HCT116 (cell line): Measurements from ENCODE around the gene DAPK1. TPM values are rescaled to one million over a fixed set of nuclear protein-coding genes. Genes with fewer than 3 reads are reported as not detected.

Source experiments
- ATAC-seq: fragments of 200-7000 bp; cut with Tn5 transposase; 2 replicates; pipeline ENCODE4 v1.9.1; 2020; ENCODE audit warnings: mild to moderate bottlenecking, moderate library complexity
- BruUV-seq: library from RNA; stranded (reverse); fragments of 400-500 nt; replicated peaks from 2 replicates; lab custom pipeline; 2021; lab: Mats Ljungman, UMichigan
- CTCF ChIA-PET: fragments of 300-600 bp; sonication (Branson Sonifier 250); formaldehyde crosslinking; loops from one replicate; lab custom pipeline; 2021; ENCODE audit warnings: antibody characterized with exemption; lab: Charles Lee
- POLR2A ChIA-PET: fragments of 300-600, 350-600 bp; sonication (Branson Sonifier 250); formaldehyde crosslinking; loops from one replicate; lab custom pipeline; 2021; ENCODE audit warnings: antibody characterized with exemption; lab: Charles Lee
- RAD21 ChIA-PET, 2 experiments: fragments of 300-600 bp; sonication (Branson Sonifier 250); formaldehyde crosslinking; loops; one replicate each; lab custom pipeline; 2023; ENCODE audit warnings: low total read pairs in 2 of 2; ENCODE audit not compliant: uncharacterized antibody in 2 of 2, unreplicated experiment in 2 of 2, low non-redundant PET in 1 of 2; lab: Charles Lee
- DNase-seq: peaks from one replicate; pipeline ENCODE4 v3.0.0-alpha.2; 2010; ENCODE audit warnings: low read depth, low spot score
- H2AFZ ChIP-seq: fragments of 200-600 bp; shearing (Covaris generic), sonication (generic); 2 replicates; pipeline ENCODE4 v1.6.1; 2017; ENCODE audit warnings: low read depth, mixed run types, mixed read lengths, antibody characterized with exemption, low read length; ENCODE audit not compliant: poor library complexity, severe bottlenecking
- H3K27ac ChIP-seq: 2 replicates; pipeline ENCODE4 v1.5.1; 2012; ENCODE audit warnings: low read depth, low read length
- H3K27me3 ChIP-seq: fragments of 200-600 bp; sonication (generic); 2 replicates; pipeline ENCODE4 v1.6.1; 2016; ENCODE audit warnings: mixed run types, low read length, mixed read lengths; ENCODE audit not compliant: insufficient read depth
- H3K36me3 ChIP-seq, 2 experiments: fragments of 200-500 bp in 1 of 2; fragments of 200-600 bp in 1 of 2; sonication (Bioruptor generic) in 1 of 2; sonication (generic) in 1 of 2; 2 replicates each; pipeline versions ENCODE4 v1.5.1 to v1.6.1; 2014 to 2016; ENCODE audit warnings: low read length in 2 of 2, inconsistent platforms in 1 of 2, mixed read lengths in 1 of 2, mixed run types in 1 of 2; ENCODE audit not compliant: insufficient read depth in 2 of 2, control insufficient read depth in 1 of 2
- H3K4me1 ChIP-seq, 2 experiments: fragments of 200-600 bp in 1 of 2; sonication (generic) in 1 of 2; 2 replicates each; pipeline versions ENCODE4 v1.5.1 to v1.6.1; 2012 to 2017; ENCODE audit warnings: low read length in 2 of 2, inconsistent platforms in 1 of 2, mild to moderate bottlenecking in 1 of 2, mixed read lengths in 1 of 2, mixed run types in 1 of 2, moderate library complexity in 1 of 2; ENCODE audit not compliant: insufficient read depth in 2 of 2, control insufficient read depth in 1 of 2
- H3K4me2 ChIP-seq: fragments of 200-600 bp; sonication (generic); 2 replicates; pipeline ENCODE4 v1.6.1; 2017; ENCODE audit warnings: mixed run types, low read length, mixed read lengths
- H3K4me3 ChIP-seq, 2 experiments: fragments of 200-600 bp in 1 of 2; sonication (generic) in 1 of 2; replicated peaks in 1 of 2; 2 replicates each; pipeline ENCODE4 v1.5.1; 2011 to 2016; ENCODE audit warnings: low read length in 2 of 2, control low read depth in 1 of 2, low read depth in 1 of 2, mild to moderate bottlenecking in 1 of 2, mixed read lengths in 1 of 2, mixed run types in 1 of 2
- H3K79me2 ChIP-seq: fragments of 200-600 bp; sonication (generic); 2 replicates; pipeline ENCODE4 v1.6.1; 2017; ENCODE audit warnings: mild to moderate bottlenecking, mixed run types, low read length, moderate library complexity, mixed read lengths; ENCODE audit not compliant: insufficient read depth
- H3K9ac ChIP-seq: fragments of 200-600 bp; sonication (generic); 2 replicates; pipeline ENCODE4 v1.6.1; 2016; ENCODE audit warnings: low read length, mixed read lengths
- H3K9me2 ChIP-seq: fragments of 200-600 bp; sonication (generic), shearing (Covaris generic); 2 replicates; pipeline ENCODE4 v1.6.1; 2017; ENCODE audit warnings: mixed run types, mild to moderate bottlenecking, moderate library complexity; ENCODE audit not compliant: insufficient read depth
- H3K9me3 ChIP-seq, 2 experiments: fragments of 200-500 bp in 1 of 2; fragments of 200-600 bp in 1 of 2; sonication (Bioruptor generic) in 1 of 2; sonication (generic) in 1 of 2; 2 replicates each; pipeline ENCODE4 v1.6.1; 2014 to 2017; ENCODE audit warnings: low read length in 2 of 2, mixed read lengths in 2 of 2, inconsistent platforms in 1 of 2, low read depth in 1 of 2, mild to moderate bottlenecking in 1 of 2, mixed run types in 1 of 2, moderate library complexity in 1 of 2; ENCODE audit not compliant: control insufficient read depth in 1 of 2, insufficient read depth in 1 of 2
- H4K20me1 ChIP-seq: fragments of 200-600 bp; sonication (generic), shearing (Covaris generic); 2 replicates; pipeline ENCODE4 v1.6.1; 2017; ENCODE audit warnings: mixed run types, mild to moderate bottlenecking, moderate library complexity; ENCODE audit not compliant: insufficient read depth
- EZH2phosphoT487 ChIP-seq: fragments of 200-600 bp; IDR thresholded peaks from 2 replicates; pipeline ENCODE4 v1.6.1; 2018; ENCODE audit warnings: antibody characterized with exemption, borderline replicate concordance
- FOSL1 ChIP-seq: IDR thresholded peaks from 2 replicates; pipeline ENCODE4 v1.6.1; 2012; ENCODE audit warnings: low read depth
- POLR2A ChIP-seq: IDR thresholded peaks from 2 replicates; pipeline ENCODE4 v1.7.0; 2011; ENCODE audit warnings: borderline replicate concordance; ENCODE audit not compliant: insufficient read depth, insufficient read length; ENCODE audit errors: extremely low read depth
- RAD21 ChIP-seq: IDR thresholded peaks from 2 replicates; pipeline ENCODE4 v1.6.1; 2012; ENCODE audit warnings: low read depth, mild to moderate bottlenecking
- REST ChIP-seq: IDR thresholded peaks from 2 replicates; pipeline ENCODE4 v1.6.1; 2012; ENCODE audit warnings: low read depth
- TCF7L2 ChIP-seq: IDR thresholded peaks from 2 replicates; pipeline ENCODE4 v1.7.0; 2011; ENCODE audit warnings: borderline replicate concordance, inconsistent platforms; ENCODE audit not compliant: insufficient read depth, insufficient read length; ENCODE audit errors: extremely low read depth
- YY1 ChIP-seq: IDR thresholded peaks from 2 replicates; pipeline ENCODE4 v1.6.1; 2011; ENCODE audit warnings: low read length, low read depth, moderate library complexity, mild to moderate bottlenecking; ENCODE audit not compliant: insufficient replicate concordance; ENCODE audit errors: extremely low read depth
- ZFX ChIP-seq: fragments of 450-650 bp; IDR thresholded peaks from 2 replicates; pipeline ENCODE4 v1.6.1; 2017
- intact Hi-C: fragments of 100-400 bp; cut with micrococcal nuclease; formaldehyde crosslinking; loops from 2 replicates; pipeline ENCODE4 v1.10.0; 2022
- total RNA-seq: library from RNA; stranded (reverse); gene quantifications from one replicate; pipeline ENCODE4 v1.2.1, GENCODE V29; 2021; ENCODE audit not compliant: unreplicated experiment
- TF ChIP-seq, protein P1 (sequence below): IDR thresholded peaks from 2 replicates; pipeline ENCODE4 v1.6.1; 2012

The DAPK1 gene
- total RNA-seq, 1 experiment from 2014 or later, result 5.6 TPM

GRCh38 chr9:87746186-87746585 is 248.5 kb downstream of the DAPK1 start:
- no peaks in the 10 kb centered on the region for H3K79me2 ChIP-seq
- no peak overlapping the region for H3K27ac ChIP-seq
- no peaks in the 10 kb centered on the region for H3K27me3 ChIP-seq
- no peak overlapping the region for H3K4me3 ChIP-seq
- ChIA-PET POLR2A (no interaction called here), RAD21 (no interaction called here), CTCF (no interaction called here)
- TF ChIP-seq FOSL1 (no peak), TCF7L2 (no peak), YY1 (no peak), RAD21 (no peak), EZH2phosphoT487 (no peak), POLR2A (no peak), ZFX (no peak), REST (no peak)
- TF ChIP-seq, protein P1, sequence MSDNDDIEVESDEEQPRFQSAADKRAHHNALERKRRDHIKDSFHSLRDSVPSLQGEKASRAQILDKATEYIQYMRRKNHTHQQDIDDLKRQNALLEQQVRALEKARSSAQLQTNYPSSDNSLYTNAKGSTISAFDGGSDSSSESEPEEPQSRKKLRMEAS, result no peak
- no TSS peak for BruUV-seq
- no peaks in the 10 kb centered on the region for H3K9me2 ChIP-seq
- no peak for ATAC-seq
- intact Hi-C loops, result no loop called here
- peaks cover 0 to 5% of the 10 kb centered on the region in 2 experiments; a peak in 1 of 4 replicates for H3K4me1 ChIP-seq
- no peaks in the 10 kb centered on the region for H3K36me3 ChIP-seq
- H3K4me2 ChIP-seq, result no peak overlapping the region
- H2AFZ ChIP-seq, result no peak overlapping the region
- H3K9ac ChIP-seq, result no peak overlapping the region
- H3K9me3 ChIP-seq, result no peaks in the 10 kb centered on the region
- no peak for DNase-seq
- no peaks in the 10 kb centered on the region for H4K20me1 ChIP-seq
